T47D (cell line): ENCODE measurements around the gene U2AF1L4.

Source experiments
- DNase-seq, 2 experiments: peaks; one replicate each; pipeline versions ENCODE4 v3.0.0 to v3.0.0-alpha.2; 2011 to 2012; ENCODE audit warnings: low read depth in 1 of 2, low spot score in 1 of 2
- JUND ChIP-seq: IDR thresholded peaks from 2 replicates; pipeline ENCODE4 v1.6.1; 2012; ENCODE audit warnings: low read depth
- in situ Hi-C: cut with HindIII; loops from 2 replicates; pipeline ENCODE4 v1.10.0; 2016; ENCODE audit warnings: low sequenced_read_pairs, low pct_unique_long_range_greater_than_20kb

U2AF1L4 gene

GRCh38 chr19:35787227-35787799 is 42.1 kb upstream of the U2AF1L4 start:
- in situ Hi-C loops, result no loop called here

GRCh38 chr19:35786299-35787160 is 41.3 kb upstream of the U2AF1L4 start:
- TF ChIP-seq JUND, result no peak
- no peak for DNase-seq
- in situ Hi-C loops, result no loop called here

More at GRCh38 chr19:35787227-35787799, 42.1 kb upstream of the U2AF1L4 start:
- TF ChIP-seq JUND, result no peak
- DNase-seq, result no peak

- no peak for DNase-seq
- no peak for TF ChIP-seq JUND
- in situ Hi-C loops, result no loop called here
Measured at GRCh38 chr19:35785339-35785627, 40.1 kb upstream of the U2AF1L4 start.

GRCh38 chr19:35784503-35785338 is 39.5 kb upstream of the U2AF1L4 start:
- no peak for DNase-seq
- no peak for TF ChIP-seq JUND
- in situ Hi-C loops, result no loop called here

- no peak for DNase-seq
- in situ Hi-C loops, result no loop called here
- no peak for TF ChIP-seq JUND
Measured at GRCh38 chr19:35783469-35784434, 38.5 kb upstream of the U2AF1L4 start.

GRCh38 chr19:35782589-35782988 is 37.4 kb upstream of the U2AF1L4 start:
- in situ Hi-C loops, result no loop called here
- DNase-seq, result no peak
- no peak for TF ChIP-seq JUND

GRCh38 chr19:35781650-35782049 is 36.4 kb upstream of the U2AF1L4 start:
- in situ Hi-C loops, result no loop called here
- no peak for TF ChIP-seq JUND

GRCh38 chr19:35780717-35781116 is 35.5 kb upstream of the U2AF1L4 start:
- TF ChIP-seq JUND, result no peak
- in situ Hi-C loops, result no loop called here
- DNase-seq, result no peak

More at GRCh38 chr19:35781650-35782049, 36.4 kb upstream of the U2AF1L4 start:
- no peak for DNase-seq

- TF ChIP-seq JUND, result no peak
- DNase-seq, result no peak
- in situ Hi-C loops, result no loop called here
Measured at GRCh38 chr19:35780058-35780457, 34.8 kb upstream of the U2AF1L4 start.

- TF ChIP-seq JUND, result no peak
- DNase-seq, result no peak
Measured at GRCh38 chr19:35779033-35779432, 33.8 kb upstream of the U2AF1L4 start.

GRCh38 chr19:35777961-35778360 is 32.7 kb upstream of the U2AF1L4 start:
- in situ Hi-C loops, result no loop called here
- no peak for TF ChIP-seq JUND

More at GRCh38 chr19:35779033-35779432, 33.8 kb upstream of the U2AF1L4 start:
- in situ Hi-C loops, result no loop called here

More at GRCh38 chr19:35777961-35778360, 32.7 kb upstream of the U2AF1L4 start:
- DNase-seq, result no peak
